Articular chondrocyte of knee joint (primary cell): ENCODE results near the gene TPRG1. TPM values are rescaled to one million over a fixed set of nuclear protein-coding genes. Genes with fewer than 3 reads are reported as not detected.

ENCODE experiments used
- total RNA-seq: library from RNA; depleted of rRNA; stranded (reverse); fragments of >200 nt; gene quantifications from 2 replicates; pipeline ENCODE4 v1.2.3, GENCODE V29; 2012

Gene TPRG1, protein sequence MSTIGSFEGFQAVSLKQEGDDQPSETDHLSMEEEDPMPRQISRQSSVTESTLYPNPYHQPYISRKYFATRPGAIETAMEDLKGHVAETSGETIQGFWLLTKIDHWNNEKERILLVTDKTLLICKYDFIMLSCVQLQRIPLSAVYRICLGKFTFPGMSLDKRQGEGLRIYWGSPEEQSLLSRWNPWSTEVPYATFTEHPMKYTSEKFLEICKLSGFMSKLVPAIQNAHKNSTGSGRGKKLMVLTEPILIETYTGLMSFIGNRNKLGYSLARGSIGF
- 3.7 and 4.3 TPM in 2 replicates for total RNA-seq

GRCh38 chr3:189171707-189172106 lies at the start of gene TPRG1:
Gene TPRG1, plus strand, starts transcription at chr3:189171971. Its CDS starts 35,414 bp downstream, at chr3:189207385.

